Stimulated activated CD4-positive, alpha-beta T cell treated with anti-CD3 and anti-CD28 coated beads, Interleukin-1b, Interleukin-23, amount 100 ng/mL, for 1 hour (primary cell): ENCODE data around the gene GPR107.

Source experiments
- DNase-seq, 2 donors: peaks; one replicate each; pipeline ENCODE4 v3.0.0-alpha.2; 2020; ENCODE audit warnings: low read depth in 2 of 2

The GPR107 gene

GRCh38 chr9:130110166-130110565 is 56.5 kb downstream of the GPR107 start:
- DNase-seq = no peak

GRCh38 chr9:130110596-130111021 is 56.9 kb downstream of the GPR107 start:
- no peak for DNase-seq

DNA sequence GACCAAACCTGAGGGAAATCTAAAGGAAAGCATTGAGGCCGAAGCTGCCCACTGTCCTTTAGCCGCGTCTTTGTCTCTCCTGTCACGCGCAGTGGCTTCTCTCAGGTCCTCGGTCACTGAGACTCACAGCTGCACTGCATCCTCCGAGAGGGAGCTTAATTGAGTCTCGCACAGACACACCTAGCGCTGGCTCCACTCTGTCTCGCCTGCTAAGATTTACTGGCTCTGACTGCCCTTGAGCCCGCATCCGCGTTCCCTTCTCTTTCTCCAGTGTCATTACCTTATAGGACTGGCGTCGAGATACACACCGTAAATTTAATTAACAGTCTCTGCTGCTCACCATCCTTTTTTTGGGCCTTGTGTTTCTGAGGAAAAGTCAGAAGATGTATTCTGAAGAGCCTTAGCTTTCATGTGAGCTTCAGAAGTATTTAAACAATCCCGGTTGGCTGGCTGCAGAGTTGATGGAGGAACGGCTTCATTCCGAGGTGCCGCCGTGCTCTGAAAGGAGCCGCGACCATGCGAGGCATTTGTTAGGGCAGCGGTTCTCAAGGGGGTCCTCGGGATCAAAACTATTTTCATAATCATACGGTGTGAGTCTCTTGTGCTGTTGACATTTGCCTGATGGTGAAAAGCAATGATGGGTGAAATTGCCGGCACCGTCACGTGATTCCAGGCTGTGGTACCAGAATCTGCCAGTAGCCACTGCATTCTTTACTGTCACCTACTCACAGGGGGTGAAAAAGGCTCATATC is 58.3 kb downstream of the GPR107 start:
- no peak for DNase-seq

DNA sequence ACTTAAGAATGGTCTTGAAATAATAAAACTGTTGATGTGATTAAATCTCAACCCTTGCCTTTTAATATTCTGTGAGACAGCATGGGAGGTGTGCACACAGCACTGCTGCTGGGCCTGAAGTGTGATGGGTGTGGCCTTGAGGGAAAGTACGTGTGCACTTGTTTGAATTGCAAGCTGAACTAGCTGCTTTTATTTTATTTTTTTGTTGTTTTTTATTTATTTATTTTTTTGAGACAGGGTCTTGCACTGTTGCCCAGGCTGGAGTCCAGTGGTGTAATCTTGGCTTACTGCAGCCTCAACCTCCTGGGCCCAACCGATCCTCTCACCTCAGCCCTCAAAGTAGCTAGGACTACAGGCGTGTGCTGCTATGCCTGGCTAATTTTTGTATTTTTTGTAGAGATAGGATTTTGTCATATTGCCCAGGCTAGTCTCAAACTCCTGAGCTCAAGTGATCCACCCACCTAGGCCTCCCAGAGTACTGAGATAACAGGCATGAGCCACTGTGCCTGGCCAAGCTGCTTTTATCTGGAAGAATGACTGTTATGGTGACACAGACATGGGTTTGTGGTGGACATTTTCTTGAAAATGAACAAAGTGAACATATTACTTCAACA is 58.9 kb downstream of the GPR107 start:
- no peak for DNase-seq

GRCh38 chr9:130114741-130115140 is 61.0 kb downstream of the GPR107 start:
- no peak for DNase-seq

DNA sequence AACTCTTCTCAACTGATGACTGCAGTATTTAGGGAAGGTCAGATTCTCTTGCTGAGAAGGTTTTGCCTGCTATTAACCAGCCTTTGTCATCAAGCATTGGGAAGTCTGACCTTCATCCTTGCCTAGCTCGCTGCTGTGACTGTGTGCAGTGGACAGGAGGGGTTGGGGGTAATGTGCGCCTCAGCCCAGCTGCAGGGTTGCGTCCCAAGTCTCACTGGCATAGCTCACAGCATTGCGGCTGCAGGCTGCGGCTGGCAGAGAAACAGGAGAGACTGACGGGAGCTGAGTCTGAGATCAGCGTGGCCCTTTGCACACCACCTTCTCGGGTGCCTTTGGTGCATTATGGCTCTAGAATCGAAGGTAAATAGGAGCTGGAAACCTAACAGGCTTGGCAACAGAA is 62.6 kb downstream of the GPR107 start:
- no peak for DNase-seq

- DNase-seq = no peak
Observed at GRCh38 chr9:130117376-130117775, 63.7 kb downstream of the GPR107 start.

GRCh38 chr9:130117816-130118632 is 64.3 kb downstream of the GPR107 start:
- no peak for DNase-seq

GRCh38 chr9:130118841-130119518 is 65.3 kb downstream of the GPR107 start:
- DNase-seq = no peak

GRCh38 chr9:130119519-130120298 is 66.0 kb downstream of the GPR107 start:
- no peak for DNase-seq

DNA sequence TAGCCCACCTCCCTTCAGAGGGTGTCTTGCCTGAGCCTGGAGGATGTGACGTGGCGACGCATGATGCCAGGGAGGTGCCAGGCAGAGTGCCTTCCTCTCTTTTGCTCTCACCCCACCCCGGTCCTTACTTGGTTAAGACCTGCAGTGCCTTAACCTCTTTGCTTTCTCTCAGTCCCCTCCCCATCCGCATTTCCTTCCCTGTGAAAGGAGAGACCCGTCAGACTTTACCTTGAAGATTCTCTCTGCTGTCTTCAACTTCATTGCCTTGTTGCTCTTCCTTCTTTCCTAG is 66.5 kb downstream of the GPR107 start:
- DNase-seq = no peak

GRCh38 chr9:130120832-130121231 is 67.1 kb downstream of the GPR107 start:
- DNase-seq = no peak

GRCh38 chr9:130122456-130122855 is 68.8 kb downstream of the GPR107 start:
- no peak for DNase-seq

DNA sequence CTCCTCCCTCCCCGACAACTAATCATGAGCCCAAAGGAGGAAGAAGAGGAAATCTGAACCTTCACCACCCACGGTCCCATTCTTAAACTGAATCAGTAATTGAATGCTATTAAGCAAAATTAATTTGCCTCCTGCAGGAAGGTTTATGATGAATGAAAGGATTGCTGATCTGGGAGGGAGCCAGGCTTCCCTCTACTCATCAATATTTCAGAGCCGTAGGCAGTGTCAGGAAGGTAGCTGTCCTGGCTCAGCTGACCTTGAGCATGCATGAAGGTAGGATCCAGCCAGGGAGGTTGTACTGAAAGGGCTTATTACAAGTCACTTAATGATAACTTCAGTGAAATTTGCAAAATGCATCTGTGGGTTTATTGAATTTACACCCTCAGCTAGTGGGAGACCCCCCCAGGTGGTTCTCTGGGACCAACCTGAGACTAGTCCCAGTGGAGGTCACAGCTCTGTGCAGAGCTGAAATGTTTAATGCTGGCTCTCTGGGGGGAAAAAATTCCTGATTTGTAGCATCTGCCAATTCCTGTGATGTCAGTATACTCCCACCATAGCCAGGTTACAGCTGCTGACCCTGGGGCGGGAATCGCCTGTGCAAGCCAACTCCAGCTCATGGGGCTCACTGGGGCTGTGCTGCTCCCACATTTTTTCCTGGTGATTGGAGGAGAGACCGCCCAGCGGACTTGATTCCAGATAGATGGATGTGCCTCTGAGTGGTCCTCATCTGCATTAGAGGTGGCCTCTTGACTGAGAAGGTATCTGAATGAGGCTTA is 70.6 kb downstream of the GPR107 start:
- no peak for DNase-seq

DNA sequence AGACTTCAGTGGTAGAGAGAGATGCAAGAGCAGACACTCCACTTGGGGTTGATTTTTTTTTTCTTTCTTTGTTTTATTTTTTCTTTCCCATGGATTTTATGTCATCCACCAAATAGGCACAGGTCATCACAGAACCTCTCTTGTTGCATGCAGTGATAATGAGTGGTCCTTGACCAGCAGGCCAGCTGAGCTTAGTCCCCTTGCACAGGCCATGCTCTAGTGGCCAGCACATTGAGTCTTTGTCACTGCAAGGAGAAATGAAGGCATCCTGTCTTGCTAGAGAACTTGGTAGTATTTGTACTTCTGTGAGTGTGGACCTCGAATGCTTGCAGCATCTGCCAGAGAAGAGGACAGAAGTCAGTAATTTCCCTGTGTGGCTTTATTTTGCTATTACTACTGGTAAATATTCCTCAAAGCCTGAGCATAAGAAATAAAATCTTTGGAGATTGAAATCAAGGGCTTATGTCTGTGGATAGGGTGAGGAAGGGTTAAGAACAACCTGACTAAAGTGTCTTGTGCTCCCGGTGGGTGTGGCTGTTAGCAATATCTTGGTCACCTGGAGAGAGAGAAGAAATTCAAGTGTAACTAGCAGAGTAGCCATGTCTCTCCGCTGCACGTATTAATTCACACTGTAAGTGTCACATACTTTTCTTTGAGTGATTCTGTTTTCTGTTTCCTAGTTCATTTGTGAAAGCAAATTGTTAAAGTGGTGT is 73.2 kb downstream of the GPR107 start:
- DNase-seq = no peak

GRCh38 chr9:130128251-130128650 is 74.5 kb downstream of the GPR107 start:
- DNase-seq = peak; percentile 26 to 50

GRCh38 chr9:130128733-130129431 is 75.2 kb downstream of the GPR107 start:
- DNase-seq = peak in 1 of 2 donors; percentile 22

GRCh38 chr9:130129432-130130061 is 75.8 kb downstream of the GPR107 start:
- DNase-seq = no peak

GRCh38 chr9:130132746-130133145 is 79.0 kb downstream of the GPR107 start:
- DNase-seq = no peak
